Stimulated activated effector memory CD8-positive, alpha-beta T cell treated with anti-CD3 and anti-CD28 coated beads, Interleukin-12 subunit alpha, Interleukin-12 subunit beta, amount 100 ng/mL, for 72 hours (primary cell): ENCODE data around the gene CUEDC2.

Experiments used
- ATAC-seq: fragments of 150-1000 bp; cut with Tn5 transposase; 2 replicates; pipeline ENCODE4 v1.10.0; 2021
- DNase-seq, 2 donors: peaks; one replicate each; pipeline ENCODE4 v3.0.0; 2021 to 2022; ENCODE audit warnings: low spot score in 2 of 2
- H3K27ac Mint-ChIP-seq: one replicate; pipeline ENCODE4 v1.8.0; 2022; ENCODE audit warnings: mild to moderate bottlenecking, mixed read lengths
- H3K36me3 Mint-ChIP-seq: one replicate; pipeline ENCODE4 v1.8.0; 2022; ENCODE audit warnings: mild to moderate bottlenecking, mixed read lengths
- H3K4me1 Mint-ChIP-seq: one replicate; pipeline ENCODE4 v1.8.0; 2022; ENCODE audit warnings: mixed read lengths
- H3K4me3 Mint-ChIP-seq: one replicate; pipeline ENCODE4 v1.8.0; 2022; ENCODE audit warnings: mild to moderate bottlenecking, mixed read lengths
- H3K9me3 Mint-ChIP-seq: one replicate; pipeline ENCODE4 v1.8.0; 2022; ENCODE audit warnings: mixed read lengths

CUEDC2 gene

GRCh38 chr10:102389894-102390293 is 42.5 kb downstream of the CUEDC2 start:
- Mint-ChIP-seq H3K36me3 (peaks cover 11% of the 10 kb centered on the region), H3K4me1 (peaks cover 12% of the 10 kb centered on the region), H3K9me3 (no peaks in the 10 kb centered on the region), H3K27ac (no peak overlapping the region), H3K4me3 (no peak overlapping the region)
- ATAC-seq = no peak
- no peak for DNase-seq

- H3K4me1 Mint-ChIP-seq = no peaks in the 10 kb centered on the region
- ATAC-seq (no peak), DNase-seq (no peak)
- no peak overlapping the region for H3K27ac Mint-ChIP-seq
- H3K4me3 Mint-ChIP-seq = no peak overlapping the region
- H3K9me3 Mint-ChIP-seq = no peaks in the 10 kb centered on the region
- peaks cover 26% of the 10 kb centered on the region for H3K36me3 Mint-ChIP-seq
Observed at GRCh38 chr10:102384606-102385429, 47.6 kb downstream of the CUEDC2 start.

- Mint-ChIP-seq H3K9me3 (no peaks in the 10 kb centered on the region), H3K27ac (no peak overlapping the region), H3K4me1 (no peaks in the 10 kb centered on the region), H3K4me3 (no peak overlapping the region), H3K36me3 (peaks cover 31% of the 10 kb centered on the region)
- DNase-seq = no peak
- ATAC-seq = peak; percentile 35
Observed at GRCh38 chr10:102384053-102384452, 48.3 kb downstream of the CUEDC2 start.

- Mint-ChIP-seq H3K9me3 (no peaks in the 10 kb centered on the region), H3K4me3 (no peak overlapping the region), H3K36me3 (peaks cover 43% of the 10 kb centered on the region), H3K27ac (no peak overlapping the region), H3K4me1 (no peaks in the 10 kb centered on the region)
- ATAC-seq (no peak), DNase-seq (no peak)
Observed at GRCh38 chr10:102382871-102383270, 49.5 kb downstream of the CUEDC2 start.

GRCh38 chr10:102381983-102382382 is 50.4 kb downstream of the CUEDC2 start:
- no peak for ATAC-seq
- H3K4me1 Mint-ChIP-seq = no peaks in the 10 kb centered on the region
- DNase-seq = no peak
- peaks cover 51% of the 10 kb centered on the region for H3K36me3 Mint-ChIP-seq
- H3K4me3 Mint-ChIP-seq = no peak overlapping the region
- H3K9me3 Mint-ChIP-seq = no peaks in the 10 kb centered on the region
- H3K27ac Mint-ChIP-seq = peak overlapping the region; percentile 50

- Mint-ChIP-seq H3K4me3 (no peak overlapping the region), H3K4me1 (no peaks in the 10 kb centered on the region), H3K9me3 (no peaks in the 10 kb centered on the region), H3K36me3 (peaks cover 67% of the 10 kb centered on the region), H3K27ac (peak overlapping the region; percentile 56)
- ATAC-seq (no peak), DNase-seq (no peak)
Observed at GRCh38 chr10:102379383-102379782, 53.0 kb downstream of the CUEDC2 start.

- H3K36me3 Mint-ChIP-seq = peaks cover 87% of the 10 kb centered on the region
- H3K9me3 Mint-ChIP-seq = no peaks in the 10 kb centered on the region
- no peak overlapping the region for H3K27ac Mint-ChIP-seq
- ATAC-seq (no peak), DNase-seq (no peak)
- no peak overlapping the region for H3K4me3 Mint-ChIP-seq
- no peaks in the 10 kb centered on the region for H3K4me1 Mint-ChIP-seq
Observed at GRCh38 chr10:102376901-102377300, 55.5 kb downstream of the CUEDC2 start.

- Mint-ChIP-seq H3K4me3 (no peak overlapping the region), H3K9me3 (no peaks in the 10 kb centered on the region), H3K27ac (peak overlapping the region; percentile 44), H3K4me1 (no peaks in the 10 kb centered on the region), H3K36me3 (peaks cover 87% of the 10 kb centered on the region)
- DNase-seq (no peak), ATAC-seq (no peak)
Observed at GRCh38 chr10:102375867-102376266, 56.5 kb downstream of the CUEDC2 start.

- ATAC-seq = no peak
Observed at GRCh38 chr10:102375250-102375649, 57.1 kb downstream of the CUEDC2 start.

More at GRCh38 chr10:102375250-102375649, 57.1 kb downstream of the CUEDC2 start:
- Mint-ChIP-seq H3K4me3 (no peak overlapping the region), H3K4me1 (no peaks in the 10 kb centered on the region), H3K27ac (no peak overlapping the region), H3K9me3 (no peaks in the 10 kb centered on the region), H3K36me3 (peaks cover 87% of the 10 kb centered on the region)
- DNase-seq = no peak
